GM12878 (cell line): ENCODE measurements around the gene KCNC4. TPM values are rescaled to one million over a fixed set of nuclear protein-coding genes. Genes with fewer than 3 reads are reported as not detected.

Source experiments
- ATAC-seq: fragments of 200-7000 bp; cut with Tn5 transposase; 3 replicates; pipeline ENCODE4 v1.9.1; 2020; ENCODE audit warnings: mild to moderate bottlenecking, moderate library complexity
- BruUV-seq: library from RNA; stranded (reverse); fragments of 400-500 nt; replicated peaks from 2 replicates; lab custom pipeline; 2021; lab: Mats Ljungman, UMichigan
- CTCF ChIA-PET: fragments of 300-600 bp; sonication (Branson Sonifier 250); formaldehyde crosslinking; extraction: SDS; loops from one replicate; lab custom pipeline; 2021; ENCODE audit warnings: inconsistent platforms; lab: Yijun Ruan, JAX
- POLR2A ChIA-PET: fragments of 350-600 bp; formaldehyde crosslinking; extraction: SDS; loops from one replicate; lab custom pipeline; 2021; ENCODE audit warnings: inconsistent platforms; lab: Charles Lee
- RAD21 ChIA-PET: fragments of 300-600 bp; sonication (Branson Sonifier 250); formaldehyde crosslinking; loops from one replicate; lab custom pipeline; 2023; ENCODE audit warnings: antibody characterized with exemption; ENCODE audit not compliant: unreplicated experiment; lab: Charles Lee
- SMC1A ChIA-PET: fragments of 300-600 bp; sonication (Branson Sonifier 250); formaldehyde crosslinking; loops from one replicate; lab custom pipeline; 2023; ENCODE audit not compliant: unreplicated experiment, uncharacterized antibody; lab: Charles Lee
- DNase-seq: peaks from one replicate; pipeline ENCODE4 v3.0.0-alpha.2; 2011; ENCODE audit warnings: low read depth, low spot score
- FAIRE-seq: peaks from 3 replicates; lab custom pipeline; 2011; peaks lifted over from hg19 to GRCh38; lab: Jason Lieb, UNC
- H2AFZ ChIP-seq: 2 replicates; pipeline ENCODE4 v1.6.0; 2011; ENCODE audit warnings: low read depth, low read length, control low read depth; ENCODE audit not compliant: control insufficient read depth
- H3K27ac ChIP-seq: 2 replicates; pipeline ENCODE4 v1.5.1; 2011; ENCODE audit warnings: control low read depth; ENCODE audit not compliant: control insufficient read depth, insufficient read depth
- H3K27me3 ChIP-seq, 2 experiments: replicated peaks in 1 of 2; 2 replicates each; pipeline versions ENCODE4 v1.6.0 to v1.6.1; 2011; ENCODE audit warnings: low read length in 1 of 2; ENCODE audit not compliant: control insufficient read depth in 2 of 2, insufficient read depth in 2 of 2
- H3K36me3 ChIP-seq, 2 experiments: 2 replicates each; pipeline ENCODE4 v1.5.1; 2011; ENCODE audit warnings: low read length in 1 of 2; ENCODE audit not compliant: control insufficient read depth in 2 of 2, insufficient read depth in 2 of 2
- H3K4me1 ChIP-seq: 2 replicates; pipeline ENCODE4 v1.6.1; 2011; ENCODE audit warnings: mild to moderate bottlenecking, low read length, moderate library complexity, mixed read lengths; ENCODE audit not compliant: control insufficient read depth, insufficient read depth
- H3K4me2 ChIP-seq: 2 replicates; pipeline ENCODE4 v1.6.0; 2011; ENCODE audit warnings: control low read depth; ENCODE audit not compliant: control insufficient read depth, insufficient read depth
- H3K4me3 ChIP-seq: fragments of 200-600 bp; sonication (generic); 2 replicates; pipeline ENCODE4 v1.5.1; 2016
- H3K79me2 ChIP-seq: 2 replicates; pipeline ENCODE4 v1.6.0; 2011; ENCODE audit warnings: low read length; ENCODE audit not compliant: control insufficient read depth, insufficient read depth
- H3K9ac ChIP-seq: 2 replicates; pipeline ENCODE4 v1.8.0; 2011; ENCODE audit warnings: low read length, control low read depth, mixed read lengths; ENCODE audit not compliant: control insufficient read depth, insufficient read depth
- H3K9me3 ChIP-seq: replicated peaks from 3 replicates; pipeline ENCODE4 v1.5.1; 2011; ENCODE audit warnings: mild to moderate bottlenecking, low read length; ENCODE audit not compliant: control insufficient read depth, insufficient read depth
- H4K20me1 ChIP-seq: 2 replicates; pipeline ENCODE4 v1.6.0; 2011; ENCODE audit not compliant: control insufficient read depth, insufficient read depth
- ATF3 ChIP-seq: IDR thresholded peaks from 2 replicates; pipeline ENCODE4 v1.6.1; 2011; ENCODE audit warnings: low read depth, mild to moderate bottlenecking, low read length, moderate library complexity, borderline replicate concordance; ENCODE audit errors: extremely low read depth
- BHLHE40 ChIP-seq, 2 experiments: fragments of 450-650 bp in 1 of 2; IDR thresholded peaks; 2 replicates each; pipeline ENCODE4 v1.6.1; 2011 to 2017; ENCODE audit warnings: low read depth in 2 of 2, borderline replicate concordance in 1 of 2, improper control_type of control experiment in 1 of 2, low read length in 1 of 2, mild to moderate bottlenecking in 1 of 2
- E4F1 ChIP-seq: fragments of 450-650 bp; IDR thresholded peaks from 2 replicates; pipeline ENCODE4 v1.6.1; 2018; ENCODE audit warnings: borderline replicate concordance, mild to moderate bottlenecking; ENCODE audit not compliant: partially characterized antibody
- MLLT1 ChIP-seq: fragments of 450-650 bp; IDR thresholded peaks from 2 replicates; pipeline ENCODE4 v1.6.1; 2016; ENCODE audit warnings: mild to moderate bottlenecking
- MXI1 ChIP-seq: fragments of 150-350 bp; IDR thresholded peaks from 2 replicates; pipeline ENCODE4 v1.6.1; 2011; ENCODE audit warnings: low read depth, mild to moderate bottlenecking, inconsistent platforms, low read length, improper control_type of control experiment
- MYC ChIP-seq: IDR thresholded peaks from 2 replicates; pipeline ENCODE4 v1.6.1; 2011; ENCODE audit warnings: mild to moderate bottlenecking, low read length, moderate library complexity, inconsistent platforms; ENCODE audit not compliant: insufficient read depth, insufficient replicate concordance, insufficient read length, severe bottlenecking
- NFYA ChIP-seq: IDR thresholded peaks from 2 replicates; pipeline ENCODE4 v1.6.1; 2011; ENCODE audit warnings: low read depth, mild to moderate bottlenecking, low read length, improper control_type of control experiment, borderline replicate concordance
- NR2F1 ChIP-seq: fragments of 450-650 bp; conservative IDR thresholded peaks from 2 replicates; pipeline ENCODE4 v1.6.1; 2017; ENCODE audit warnings: mild to moderate bottlenecking
- POLR2AphosphoS5 ChIP-seq: IDR thresholded peaks from 2 replicates; pipeline ENCODE4 v1.6.1; 2011; ENCODE audit warnings: mild to moderate bottlenecking, low read length, inconsistent platforms
- RAD21 ChIP-seq: IDR thresholded peaks from 2 replicates; pipeline ENCODE4 v1.6.1; 2011; ENCODE audit warnings: mild to moderate bottlenecking, low read depth, low read length, moderate library complexity; ENCODE audit not compliant: insufficient read depth
- RAD51 ChIP-seq: fragments of 450-650 bp; IDR thresholded peaks from 2 replicates; pipeline ENCODE4 v1.6.1; 2016; ENCODE audit warnings: moderate library complexity, mild to moderate bottlenecking, inconsistent platforms
- RB1 ChIP-seq: fragments of 450-650 bp; formaldehyde crosslinking; IDR thresholded peaks from 2 replicates; pipeline ENCODE4 v1.6.1; 2017; ENCODE audit warnings: mild to moderate bottlenecking, borderline replicate concordance
- SUZ12 ChIP-seq: fragments of 200-600 bp; sonication (generic); IDR thresholded peaks from one replicate; pipeline ENCODE4 v1.6.1; 2018; ENCODE audit warnings: antibody characterized with exemption, mild to moderate bottlenecking; ENCODE audit not compliant: unreplicated experiment
- TCF7 ChIP-seq: IDR thresholded peaks from 2 replicates; pipeline ENCODE4 v1.6.1; 2014; ENCODE audit warnings: antibody characterized with exemption, borderline replicate concordance
- ZBED1 ChIP-seq: IDR thresholded peaks from 2 replicates; pipeline ENCODE4 v1.6.1; 2016; ENCODE audit warnings: borderline replicate concordance
- ZBTB33 ChIP-seq: fragments of 450-650 bp; IDR thresholded peaks from 2 replicates; pipeline ENCODE4 v1.6.1; 2017; ENCODE audit warnings: mild to moderate bottlenecking
- ZNF207 ChIP-seq: fragments of 450-650 bp; IDR thresholded peaks from 2 replicates; pipeline ENCODE4 v1.6.1; 2014; ENCODE audit warnings: antibody characterized with exemption, mild to moderate bottlenecking, borderline replicate concordance
- WGBS: methylation state at CpG from one replicate; pipeline ENCODE4 v1.1.6; 2016; ENCODE audit warnings: low lambda C conversion rate; ENCODE audit not compliant: insufficient replicate concordance, insufficient coverage; ENCODE audit errors: missing lambda C conversion rate; 5-methylcytosine and 5-hydroxymethylcytosine counted together
- in situ Hi-C: fragments of 300-500 bp; cut with MboI; formaldehyde crosslinking; loops from 9 replicates; pipeline ENCODE4 v1.14.3; 2018; ENCODE audit warnings: mixed read lengths
- intact Hi-C: fragments of 100-400 bp; cut with micrococcal nuclease; formaldehyde crosslinking; loops from one replicate; pipeline ENCODE4 v1.14.2; 2022; ENCODE audit not compliant: unreplicated experiment
- polyA plus RNA-seq, 11 experiments: library from polyadenylated mRNA; depleted of rRNA in 4 of 11; unstranded in 6 of 11; stranded (reverse) in 5 of 11; fragments of >200 nt; fragmentation: Nextera tagmentation in 4 of 11; fragmentation: Illumina TruSeq in 1 of 11; extraction: Ambion mirVana in 4 of 11; extraction: Trizol in 1 of 11; gene quantifications; 1 replicate in 1 of 11; 2 replicates in 10 of 11; pipeline versions ENCODE4 v1.2.1 to v1.2.3, GENCODE V29; 2011 to 2016; ENCODE audit warnings: inconsistent platforms in 2 of 11, missing spikeins in 2 of 11, low read depth in 1 of 11
- total RNA-seq, 4 experiments: library from RNA; depleted of rRNA in 3 of 4; stranded (reverse); fragments of >200 nt in 3 of 4; fragmentation: Illumina TruSeq in 1 of 4; extraction: Trizol in 1 of 4; gene quantifications; 2 replicates each; pipeline versions ENCODE4 v1.2.1 to v1.2.3, GENCODE V29; 2013 to 2021

The KCNC4 gene
- total and polyA plus RNA-seq, 10 of the 15 experiments (the other 5 are each of a cell fraction or from before 2014, with no cell fraction given), result 0.06 to 1.7 (median 0.36) TPM

- Histone ChIP-seq H2AFZ (no peak overlapping the region), H3K27me3 (peaks cover 0 to 2% of the 10 kb centered on the region in 2 experiments; a peak in 2 of 4 replicates), H3K36me3 (no peaks in the 10 kb centered on the region), H3K4me3 (no peak overlapping the region), H3K27ac (no peak overlapping the region), H3K4me2 (no peak overlapping the region), H3K9me3 (no peaks in the 10 kb centered on the region), H3K9ac (no peak overlapping the region), H4K20me1 (no peaks in the 10 kb centered on the region), H3K79me2 (no peaks in the 10 kb centered on the region), H3K4me1 (no peaks in the 10 kb centered on the region)
- ATAC-seq, result no peak
- in situ Hi-C loops (no loop called here), intact Hi-C loops (no loop called here)
- POLR2A ChIA-PET, result no interaction called here
- DNase-seq, result no peak
- WGBS, result 39% methylated on average over 23 of the region's 23 CpGs
- RAD21 ChIA-PET, result interaction anchor here (1.2 to 2.3 kb wide), 3 partner anchors 115 to 298 kb away, joined by 3 to 20 read pairs (median 11); no protein-coding TSS in a partner anchor
- no TSS peak for BruUV-seq
- no peak for FAIRE-seq
- CTCF ChIA-PET, result interaction anchor here (0.8 to 3.4 kb wide), 10 partner anchors 9 to 421 kb away, joined by 3 to 78 read pairs (median 8); no protein-coding TSS in a partner anchor
- SMC1A ChIA-PET, result interaction anchor here (2.0 to 3.5 kb wide), 2 partner anchors 9 to 262 kb away, joined by 8 to 23 read pairs; no protein-coding TSS in a partner anchor
- no peak for TF ChIP-seq NFYA
- TF ChIP-seq ZBTB33, result no peak
- no peak for TF ChIP-seq MXI1
- no peak for TF ChIP-seq RAD21
- TF ChIP-seq ATF3, result no peak
- no peak for TF ChIP-seq ZNF207
- no peak for TF ChIP-seq RAD51
- TF ChIP-seq E4F1, result no peak
- no peak for TF ChIP-seq TCF7
- TF ChIP-seq SUZ12, result no peak
- no peak for TF ChIP-seq POLR2AphosphoS5
- no peak for TF ChIP-seq RB1
- no peak for TF ChIP-seq MYC
- no peak for TF ChIP-seq NR2F1
- TF ChIP-seq MLLT1, result no peak
- no peak for TF ChIP-seq ZBED1
- TF ChIP-seq BHLHE40 (IDR thresholded peaks at IDR 0.05; ENCODE audit: borderline replicate concordance in 1 of 2, low read depth in 2 of 2, low read length in 1 of 2), result no peak
These were observed 12.0 kb upstream of the KCNC4 start for GRCh38 chr1:110197905-110198629.
